Measurements from ENCODE around the gene CEP350. TPM values are rescaled to one million over a fixed set of nuclear protein-coding genes. Genes with fewer than 3 reads are reported as not detected.
A peak's percentile ranks its signal among the peaks of the same experiment; 100 is the strongest.

Gene CEP350
- total RNA-seq, 1 experiment from 2014 or later: 42.3 TPM

GRCh38 chr1:180160357-180160756 lies 205.7 kb downstream of the CEP350 start:
- BruUV-seq (replicated peaks): no TSS peak
- H3K4me1 Mint-ChIP-seq (ENCODE audit: low read depth, unreplicated experiment): peaks cover 74% of the 10 kb centered on the region
- no peaks in the 10 kb centered on the region for H3K27me3 Mint-ChIP-seq (ENCODE audit: unreplicated experiment)
- no peak for DNase-seq
- CTCF ChIA-PET: no interaction called here
- H3K4me3 Mint-ChIP-seq (ENCODE audit: low read depth, unreplicated experiment): no peak overlapping the region
- intact Hi-C loops (cut with micrococcal nuclease; ENCODE audit: unreplicated experiment): loop anchor here (10.0 kb wide), 1 partner anchor 206 kb away; the partner anchor contains the start of gene CEP350
- peak overlapping the region; percentile 28 for H3K27ac Mint-ChIP-seq (ENCODE audit: unreplicated experiment)
- no peaks in the 10 kb centered on the region for H3K9me3 Mint-ChIP-seq (ENCODE audit: low read depth, unreplicated experiment)
- H3K36me3 Mint-ChIP-seq (ENCODE audit: insufficient read depth, unreplicated experiment): peaks cover 38% of the 10 kb centered on the region
- TF ChIP-seq, protein P1, sequence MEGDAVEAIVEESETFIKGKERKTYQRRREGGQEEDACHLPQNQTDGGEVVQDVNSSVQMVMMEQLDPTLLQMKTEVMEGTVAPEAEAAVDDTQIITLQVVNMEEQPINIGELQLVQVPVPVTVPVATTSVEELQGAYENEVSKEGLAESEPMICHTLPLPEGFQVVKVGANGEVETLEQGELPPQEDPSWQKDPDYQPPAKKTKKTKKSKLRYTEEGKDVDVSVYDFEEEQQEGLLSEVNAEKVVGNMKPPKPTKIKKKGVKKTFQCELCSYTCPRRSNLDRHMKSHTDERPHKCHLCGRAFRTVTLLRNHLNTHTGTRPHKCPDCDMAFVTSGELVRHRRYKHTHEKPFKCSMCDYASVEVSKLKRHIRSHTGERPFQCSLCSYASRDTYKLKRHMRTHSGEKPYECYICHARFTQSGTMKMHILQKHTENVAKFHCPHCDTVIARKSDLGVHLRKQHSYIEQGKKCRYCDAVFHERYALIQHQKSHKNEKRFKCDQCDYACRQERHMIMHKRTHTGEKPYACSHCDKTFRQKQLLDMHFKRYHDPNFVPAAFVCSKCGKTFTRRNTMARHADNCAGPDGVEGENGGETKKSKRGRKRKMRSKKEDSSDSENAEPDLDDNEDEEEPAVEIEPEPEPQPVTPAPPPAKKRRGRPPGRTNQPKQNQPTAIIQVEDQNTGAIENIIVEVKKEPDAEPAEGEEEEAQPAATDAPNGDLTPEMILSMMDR (IDR thresholded peaks at IDR 0.05; ENCODE audit: unreplicated experiment): no peak

- no peak overlapping the region for H3K4me3 Mint-ChIP-seq (ENCODE audit: low read depth, unreplicated experiment)
- H3K9me3 Mint-ChIP-seq (ENCODE audit: low read depth, unreplicated experiment): no peaks in the 10 kb centered on the region
- peaks cover 83% of the 10 kb centered on the region for H3K4me1 Mint-ChIP-seq (ENCODE audit: low read depth, unreplicated experiment)
These were observed 208.4 kb downstream of the CEP350 start for GRCh38 chr1:180163041-180163440.

More at GRCh38 chr1:180163041-180163440, 208.4 kb downstream of the CEP350 start:
- DNase-seq: no peak
- no peaks in the 10 kb centered on the region for H3K27me3 Mint-ChIP-seq (ENCODE audit: unreplicated experiment)
- CTCF ChIA-PET: interaction anchor here (0.5 kb wide), 1 partner anchor 990 kb away, joined by 3 read pairs; no protein-coding TSS in a partner anchor
- no peak overlapping the region for H3K27ac Mint-ChIP-seq (ENCODE audit: unreplicated experiment)
- TF ChIP-seq, protein P1 (IDR thresholded peaks at IDR 0.05; ENCODE audit: unreplicated experiment): no peak
- intact Hi-C loops (cut with micrococcal nuclease; ENCODE audit: unreplicated experiment): loop anchor here (10.0 kb wide), 1 partner anchor 208 kb away; the partner anchor contains the start of gene CEP350
- no TSS peak for BruUV-seq (replicated peaks)
- H3K36me3 Mint-ChIP-seq (ENCODE audit: insufficient read depth, unreplicated experiment): peaks cover 20% of the 10 kb centered on the region

Other genes starting within 250 kb of the CEP350 start
- not detected in 2 replicates for gene FAM163A, start 211.5 kb upstream of the CEP350 start, total RNA-seq (2022)
- 115 and 121 TPM in 2 replicates for gene TOR1AIP2, start 77.0 kb upstream of the CEP350 start, total RNA-seq (2022)
- 40.1 and 46.7 TPM in 2 replicates for gene TOR1AIP1, start 72.5 kb upstream of the CEP350 start, total RNA-seq (2022)
- gene QSOX1, start 200.1 kb downstream of the CEP350 start, total RNA-seq (2022): 462 and 505 TPM in 2 replicates

All from Calu3 (cell line).